ENCODE measurements around the gene TNRC6A. TPM values are rescaled to one million over a fixed set of nuclear protein-coding genes. Genes with fewer than 3 reads are reported as not detected.

The TNRC6A gene
- total and polyA plus RNA-seq, 2 experiments from 2014 or later: 93.1 to 124 TPM

DNA sequence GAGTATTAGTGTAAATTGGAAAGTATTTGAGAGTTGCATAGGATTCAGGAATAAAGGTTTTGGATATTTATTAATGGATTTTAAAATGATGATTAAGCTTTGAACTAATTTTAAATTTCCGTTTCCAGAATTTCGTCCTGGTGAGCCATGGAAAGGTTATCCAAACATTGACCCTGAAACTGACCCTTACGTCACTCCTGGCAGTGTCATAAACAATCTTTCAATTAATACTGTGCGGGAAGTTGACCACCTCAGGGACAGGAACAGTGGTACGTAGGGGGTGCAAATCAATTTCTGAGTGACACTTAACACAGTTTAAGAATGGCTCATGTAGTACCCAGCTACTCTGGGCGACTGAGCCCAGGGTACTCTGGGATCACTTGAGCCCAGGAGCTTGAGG is 87.2 kb downstream of the TNRC6A start (continued):
- TF ChIP-seq, protein P1, sequence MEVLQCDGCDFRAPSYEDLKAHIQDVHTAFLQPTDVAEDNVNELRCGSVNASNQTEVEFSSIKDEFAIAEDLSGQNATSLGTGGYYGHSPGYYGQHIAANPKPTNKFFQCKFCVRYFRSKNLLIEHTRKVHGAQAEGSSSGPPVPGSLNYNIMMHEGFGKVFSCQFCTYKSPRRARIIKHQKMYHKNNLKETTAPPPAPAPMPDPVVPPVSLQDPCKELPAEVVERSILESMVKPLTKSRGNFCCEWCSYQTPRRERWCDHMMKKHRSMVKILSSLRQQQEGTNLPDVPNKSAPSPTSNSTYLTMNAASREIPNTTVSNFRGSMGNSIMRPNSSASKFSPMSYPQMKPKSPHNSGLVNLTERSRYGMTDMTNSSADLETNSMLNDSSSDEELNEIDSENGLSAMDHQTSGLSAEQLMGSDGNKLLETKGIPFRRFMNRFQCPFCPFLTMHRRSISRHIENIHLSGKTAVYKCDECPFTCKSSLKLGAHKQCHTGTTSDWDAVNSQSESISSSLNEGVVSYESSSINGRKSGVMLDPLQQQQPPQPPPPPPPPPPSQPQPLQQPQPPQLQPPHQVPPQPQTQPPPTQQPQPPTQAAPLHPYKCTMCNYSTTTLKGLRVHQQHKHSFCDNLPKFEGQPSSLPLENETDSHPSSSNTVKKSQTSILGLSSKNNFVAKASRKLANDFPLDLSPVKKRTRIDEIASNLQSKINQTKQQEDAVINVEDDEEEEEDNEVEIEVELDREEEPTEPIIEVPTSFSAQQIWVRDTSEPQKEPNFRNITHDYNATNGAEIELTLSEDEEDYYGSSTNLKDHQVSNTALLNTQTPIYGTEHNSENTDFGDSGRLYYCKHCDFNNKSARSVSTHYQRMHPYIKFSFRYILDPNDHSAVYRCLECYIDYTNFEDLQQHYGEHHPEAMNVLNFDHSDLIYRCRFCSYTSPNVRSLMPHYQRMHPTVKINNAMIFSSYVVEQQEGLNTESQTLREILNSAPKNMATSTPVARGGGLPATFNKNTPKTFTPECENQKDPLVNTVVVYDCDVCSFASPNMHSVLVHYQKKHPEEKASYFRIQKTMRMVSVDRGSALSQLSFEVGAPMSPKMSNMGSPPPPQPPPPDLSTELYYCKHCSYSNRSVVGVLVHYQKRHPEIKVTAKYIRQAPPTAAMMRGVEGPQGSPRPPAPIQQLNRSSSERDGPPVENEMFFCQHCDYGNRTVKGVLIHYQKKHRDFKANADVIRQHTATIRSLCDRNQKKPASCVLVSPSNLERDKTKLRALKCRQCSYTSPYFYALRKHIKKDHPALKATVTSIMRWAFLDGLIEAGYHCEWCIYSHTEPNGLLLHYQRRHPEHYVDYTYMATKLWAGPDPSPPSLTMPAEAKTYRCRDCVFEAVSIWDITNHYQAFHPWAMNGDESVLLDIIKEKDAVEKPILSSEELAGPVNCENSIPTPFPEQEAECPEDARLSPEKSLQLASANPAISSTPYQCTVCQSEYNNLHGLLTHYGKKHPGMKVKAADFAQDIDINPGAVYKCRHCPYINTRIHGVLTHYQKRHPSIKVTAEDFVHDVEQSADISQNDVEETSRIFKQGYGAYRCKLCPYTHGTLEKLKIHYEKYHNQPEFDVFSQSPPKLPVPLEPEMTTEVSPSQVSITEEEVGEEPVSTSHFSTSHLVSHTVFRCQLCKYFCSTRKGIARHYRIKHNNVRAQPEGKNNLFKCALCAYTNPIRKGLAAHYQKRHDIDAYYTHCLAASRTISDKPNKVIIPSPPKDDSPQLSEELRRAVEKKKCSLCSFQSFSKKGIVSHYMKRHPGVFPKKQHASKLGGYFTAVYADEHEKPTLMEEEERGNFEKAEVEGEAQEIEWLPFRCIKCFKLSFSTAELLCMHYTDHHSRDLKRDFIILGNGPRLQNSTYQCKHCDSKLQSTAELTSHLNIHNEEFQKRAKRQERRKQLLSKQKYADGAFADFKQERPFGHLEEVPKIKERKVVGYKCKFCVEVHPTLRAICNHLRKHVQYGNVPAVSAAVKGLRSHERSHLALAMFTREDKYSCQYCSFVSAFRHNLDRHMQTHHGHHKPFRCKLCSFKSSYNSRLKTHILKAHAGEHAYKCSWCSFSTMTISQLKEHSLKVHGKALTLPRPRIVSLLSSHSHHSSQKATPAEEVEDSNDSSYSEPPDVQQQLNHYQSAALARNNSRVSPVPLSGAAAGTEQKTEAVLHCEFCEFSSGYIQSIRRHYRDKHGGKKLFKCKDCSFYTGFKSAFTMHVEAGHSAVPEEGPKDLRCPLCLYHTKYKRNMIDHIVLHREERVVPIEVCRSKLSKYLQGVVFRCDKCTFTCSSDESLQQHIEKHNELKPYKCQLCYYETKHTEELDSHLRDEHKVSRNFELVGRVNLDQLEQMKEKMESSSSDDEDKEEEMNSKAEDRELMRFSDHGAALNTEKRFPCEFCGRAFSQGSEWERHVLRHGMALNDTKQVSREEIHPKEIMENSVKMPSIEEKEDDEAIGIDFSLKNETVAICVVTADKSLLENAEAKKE (CRISPR knock-in tag; IDR thresholded peaks at IDR 0.05): no peak
- TF ChIP-seq NANOG (IDR thresholded peaks at IDR 0.05; ENCODE audit: borderline replicate concordance) (no peak), POLR2AphosphoS5 (IDR thresholded peaks at IDR 0.05; ENCODE audit: low read depth) (no peak), EZH2phosphoT487 (IDR thresholded peaks at IDR 0.05; ENCODE audit: unreplicated experiment) (no peak), EZH2 (IDR thresholded peaks at IDR 0.05; ENCODE audit: low read depth, unreplicated experiment) (no peak)
- TF ChIP-seq, protein P2, sequence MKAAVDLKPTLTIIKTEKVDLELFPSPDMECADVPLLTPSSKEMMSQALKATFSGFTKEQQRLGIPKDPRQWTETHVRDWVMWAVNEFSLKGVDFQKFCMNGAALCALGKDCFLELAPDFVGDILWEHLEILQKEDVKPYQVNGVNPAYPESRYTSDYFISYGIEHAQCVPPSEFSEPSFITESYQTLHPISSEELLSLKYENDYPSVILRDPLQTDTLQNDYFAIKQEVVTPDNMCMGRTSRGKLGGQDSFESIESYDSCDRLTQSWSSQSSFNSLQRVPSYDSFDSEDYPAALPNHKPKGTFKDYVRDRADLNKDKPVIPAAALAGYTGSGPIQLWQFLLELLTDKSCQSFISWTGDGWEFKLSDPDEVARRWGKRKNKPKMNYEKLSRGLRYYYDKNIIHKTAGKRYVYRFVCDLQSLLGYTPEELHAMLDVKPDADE (IDR thresholded peaks at IDR 0.05): no peak

DNA sequence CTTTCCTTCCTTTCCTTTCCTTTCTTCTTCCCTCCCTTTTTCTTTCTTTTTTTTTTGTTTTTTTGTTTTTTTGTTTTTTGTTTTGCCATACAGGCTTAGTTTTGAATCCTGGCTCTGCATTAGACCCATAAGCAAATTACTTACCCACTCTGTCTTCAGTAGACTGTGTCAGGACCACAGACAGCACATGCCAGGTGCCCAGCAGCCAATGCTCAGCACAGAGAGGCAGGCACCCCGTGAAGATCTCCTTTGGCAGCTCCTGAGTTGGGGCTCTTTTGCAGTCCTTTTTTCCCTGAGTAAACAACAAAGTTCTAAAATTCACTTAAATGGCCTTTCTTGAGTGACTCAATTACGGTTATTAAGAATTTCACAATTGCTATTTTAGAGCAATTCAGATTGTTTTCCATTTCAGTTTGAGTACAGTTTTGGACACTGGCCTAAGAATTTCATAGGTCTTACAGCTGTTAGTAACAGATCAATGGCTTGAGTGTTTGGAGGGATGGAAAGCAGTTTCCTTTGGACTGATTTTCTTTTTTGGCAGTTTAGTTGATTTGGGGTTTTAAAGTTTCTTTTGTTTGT is 90.1 kb downstream of the TNRC6A start:
- TF ChIP-seq NANOG (IDR thresholded peaks at IDR 0.05; ENCODE audit: borderline replicate concordance): no peak
- no peak for TF ChIP-seq EZH2phosphoT487 (IDR thresholded peaks at IDR 0.05; ENCODE audit: unreplicated experiment)
- TF ChIP-seq, protein P3, sequence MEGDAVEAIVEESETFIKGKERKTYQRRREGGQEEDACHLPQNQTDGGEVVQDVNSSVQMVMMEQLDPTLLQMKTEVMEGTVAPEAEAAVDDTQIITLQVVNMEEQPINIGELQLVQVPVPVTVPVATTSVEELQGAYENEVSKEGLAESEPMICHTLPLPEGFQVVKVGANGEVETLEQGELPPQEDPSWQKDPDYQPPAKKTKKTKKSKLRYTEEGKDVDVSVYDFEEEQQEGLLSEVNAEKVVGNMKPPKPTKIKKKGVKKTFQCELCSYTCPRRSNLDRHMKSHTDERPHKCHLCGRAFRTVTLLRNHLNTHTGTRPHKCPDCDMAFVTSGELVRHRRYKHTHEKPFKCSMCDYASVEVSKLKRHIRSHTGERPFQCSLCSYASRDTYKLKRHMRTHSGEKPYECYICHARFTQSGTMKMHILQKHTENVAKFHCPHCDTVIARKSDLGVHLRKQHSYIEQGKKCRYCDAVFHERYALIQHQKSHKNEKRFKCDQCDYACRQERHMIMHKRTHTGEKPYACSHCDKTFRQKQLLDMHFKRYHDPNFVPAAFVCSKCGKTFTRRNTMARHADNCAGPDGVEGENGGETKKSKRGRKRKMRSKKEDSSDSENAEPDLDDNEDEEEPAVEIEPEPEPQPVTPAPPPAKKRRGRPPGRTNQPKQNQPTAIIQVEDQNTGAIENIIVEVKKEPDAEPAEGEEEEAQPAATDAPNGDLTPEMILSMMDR (conservative IDR thresholded peaks at IDR 0.05; ENCODE audit: low read depth in 2 of 2): no peak
- no peak for TF ChIP-seq ZNF114 (CRISPR knock-in tag; IDR thresholded peaks at IDR 0.05)
- peak overlapping the region; percentile 63; the same call in 1 of the 2 replicates for H3K27ac ChIP-seq (ENCODE audit: low read depth)

More for the DNA sequence above, 90.1 kb downstream of the TNRC6A start:
- Histone ChIP-seq H3K79me2 (replicated peaks; ENCODE audit: insufficient read depth) (peaks cover 7% of the 10 kb centered on the region), H3K27me3 (ENCODE audit: insufficient read depth) (no peaks in the 10 kb centered on the region), H3K4me1 (ENCODE audit: insufficient read depth) (no peaks in the 10 kb centered on the region), H2AFZ (no peak overlapping the region), H3K36me3 (ENCODE audit: insufficient read depth) (peaks cover 87% of the 10 kb centered on the region), H3F3A (replicated peaks; ENCODE audit: low read depth) (peaks cover 38% of the 10 kb centered on the region), H4K20me1 (replicated peaks; ENCODE audit: insufficient read depth) (peaks cover 32% of the 10 kb centered on the region), H3K9me2 (ENCODE audit: insufficient read depth) (no peaks in the 10 kb centered on the region), H3K4me3 (no peak overlapping the region), H3K4me2 (no peak overlapping the region)
- DNase-seq (ENCODE audit: low spot score) (no peak), ATAC-seq (no peak)
- Mint-ChIP-seq H3K4me1 (no peaks in the 10 kb centered on the region), H3K36me3 (ENCODE audit: low read depth) (peaks cover 94% of the 10 kb centered on the region), H3K9me3 (no peaks in the 10 kb centered on the region), H3K27me3 (ENCODE audit: insufficient read depth, low read depth, poor library complexity) (peaks cover 17% of the 10 kb centered on the region), H3K27ac (no peak overlapping the region), H3K4me3 (no peak overlapping the region)
